Left kidney (tissue), 8 donors: ENCODE measurements around the gene EMP3. TPM values are rescaled to one million over a fixed set of nuclear protein-coding genes. Genes with fewer than 3 reads are reported as not detected.
A peak's percentile ranks its signal among the peaks of the same experiment; 100 is the strongest.
"Not testable (repeated sequence)": the region's sequence is repeated elsewhere in the genome, so short reads cannot be mapped to it uniquely, and the experiment has no call there.

ENCODE experiments used
- DNase-seq: peaks from one replicate; pipeline ENCODE4 v3.0.0-alpha.2; 2013
- long read RNA-seq, 8 donors: transcript quantifications; one replicate each; lab custom pipeline, GENCODE V29; 2026
- polyA plus RNA-seq: library from polyadenylated mRNA; unstranded; fragments of 120-200 nt; gene quantifications from one replicate; pipeline ENCODE4 v1.2.1, GENCODE V29; 2013; ENCODE audit not compliant: insufficient read length

Gene EMP3
- 62.3 TPM for polyA plus RNA-seq
- long read RNA-seq, donor 1, transcript EMP3-201 (5 exons, 876 nt) = major isoform, 42 of 63 reads
- long read RNA-seq, donor 1, partial matches to known transcripts = 16 of 63 reads
- long read RNA-seq, donor 1, other reads (novel, unspliced or antisense) = 0 of 63 reads
- long read RNA-seq, donor 2, transcript EMP3-201 (5 exons, 876 nt) = major isoform, 23 of 31 reads
- long read RNA-seq, donor 2, partial matches to known transcripts = 7 of 31 reads
- long read RNA-seq, donor 2, other reads (novel, unspliced or antisense) = 0 of 31 reads
- long read RNA-seq, donor 3, transcript EMP3-201 (5 exons, 876 nt) = major isoform, 25 of 39 reads
- long read RNA-seq, donor 3, partial matches to known transcripts = 10 of 39 reads
- long read RNA-seq, donor 3, other reads (novel, unspliced or antisense) = 0 of 39 reads
- long read RNA-seq, donor 4, partial matches to known transcripts = 0 of 4 reads
- long read RNA-seq, donor 4, other reads (novel, unspliced or antisense) = 0 of 4 reads
- long read RNA-seq, donor 5, transcript EMP3-201 (5 exons, 876 nt) = major isoform, 59 of 69 reads
- long read RNA-seq, donor 5, partial matches to known transcripts = 7 of 69 reads
- long read RNA-seq, donor 5, other reads (novel, unspliced or antisense) = 0 of 69 reads
- long read RNA-seq, donor 6, transcript EMP3-201 (5 exons, 876 nt) = major isoform, 44 of 66 reads
- long read RNA-seq, donor 6, partial matches to known transcripts = 16 of 66 reads
- long read RNA-seq, donor 6, other reads (novel, unspliced or antisense) = 0 of 66 reads
- long read RNA-seq, donor 7, transcript EMP3-201 (5 exons, 876 nt) = major isoform, 51 of 83 reads
- long read RNA-seq, donor 7, partial matches to known transcripts = 24 of 83 reads
- long read RNA-seq, donor 7, other reads (novel, unspliced or antisense) = 0 of 83 reads
- long read RNA-seq, donor 8, transcript EMP3-201 (5 exons, 876 nt) = major isoform, 12 of 13 reads
- long read RNA-seq, donor 8, partial matches to known transcripts = 0 of 13 reads
- long read RNA-seq, donor 8, other reads (novel, unspliced or antisense) = 0 of 13 reads

GRCh38 chr19:48325265-48325910, at the start of gene EMP3:
Gene EMP3 (plus strand): TSS chr19:48325552. CDS start chr19:48326845, 1,293 bp downstream.
- peak; percentile 86 for DNase-seq

GRCh38 chr19:48279747-48280146, 45.6 kb upstream of the EMP3 start:
- no peak for DNase-seq

GRCh38 chr19:48283908-48284307, 41.4 kb upstream of the EMP3 start:
- no peak for DNase-seq

GRCh38 chr19:48284896-48285295, 40.5 kb upstream of the EMP3 start:
- DNase-seq = no peak

GRCh38 chr19:48287748-48288147, 37.6 kb upstream of the EMP3 start:
- no peak for DNase-seq

- no peak for DNase-seq
These were observed 35.0 kb upstream of the EMP3 start for GRCh38 chr19:48290401-48290770.

GRCh38 chr19:48290771-48291488, 34.4 kb upstream of the EMP3 start:
- DNase-seq = peak; percentile 79

GRCh38 chr19:48291489-48291815, 33.9 kb upstream of the EMP3 start:
- not testable (repeated sequence) for DNase-seq

- no peak for DNase-seq
These were observed 32.6 kb upstream of the EMP3 start for GRCh38 chr19:48292798-48293197.

- no peak for DNase-seq
These were observed 29.9 kb upstream of the EMP3 start for GRCh38 chr19:48295458-48295857.

GRCh38 chr19:48296963-48297734, 28.2 kb upstream of the EMP3 start:
- no peak for DNase-seq

GRCh38 chr19:48297975-48298374, 27.4 kb upstream of the EMP3 start:
- no peak for DNase-seq

- DNase-seq = no peak
These were observed 23.3 kb upstream of the EMP3 start for GRCh38 chr19:48301886-48302599.

- DNase-seq = no peak
These were observed 22.8 kb upstream of the EMP3 start for GRCh38 chr19:48302600-48302959.

- no peak for DNase-seq
These were observed 22.0 kb upstream of the EMP3 start for GRCh38 chr19:48303367-48303766.

GRCh38 chr19:48303866-48304265, 21.5 kb upstream of the EMP3 start:
- no peak for DNase-seq

- no peak for DNase-seq
These were observed 16.4 kb upstream of the EMP3 start for GRCh38 chr19:48308631-48309586.

GRCh38 chr19:48309731-48310130, 15.6 kb upstream of the EMP3 start:
- DNase-seq = not testable (repeated sequence)

- no peak for DNase-seq
These were observed 15.1 kb upstream of the EMP3 start for GRCh38 chr19:48310227-48310626.
